B cell (primary cell): ENCODE data around the gene PPARD. TPM values are rescaled to one million over a fixed set of nuclear protein-coding genes. Genes with fewer than 3 reads are reported as not detected.

ENCODE experiments used
- ATAC-seq: fragments of 200-7000 bp; cut with Tn5 transposase; one replicate; pipeline ENCODE4 v1.10.0; 2021; ENCODE audit warnings: low read depth, mild to moderate bottlenecking, moderate number of reproducible peaks, moderate library complexity
- CTCF ChIA-PET: fragments of 350-600 bp; sonication (Branson Sonifier 250); formaldehyde crosslinking; loops from one replicate; lab custom pipeline; 2021; ENCODE audit warnings: antibody characterized with exemption, inconsistent platforms; lab: Charles Lee
- POLR2A ChIA-PET: fragments of 350-600 bp; sonication (Branson Sonifier 250); formaldehyde crosslinking; loops from one replicate; lab custom pipeline; 2021; ENCODE audit warnings: antibody characterized with exemption; lab: Charles Lee
- DNase-seq: peaks from one replicate; pipeline ENCODE4 v3.0.0; 2013
- H2AFZ ChIP-seq: 2 replicates; pipeline ENCODE4 v1.6.1; 2012; ENCODE audit warnings: mild to moderate bottlenecking, low read depth, low read length; ENCODE audit not compliant: insufficient read depth, poor library complexity, severe bottlenecking
- H3K27ac ChIP-seq, 2 donors: 1 replicate in 1 of 2; 2 replicates in 1 of 2; pipeline ENCODE4 v1.5.1; 2012 to 2013; ENCODE audit warnings: low read length in 2 of 2, mild to moderate bottlenecking in 2 of 2, moderate library complexity in 1 of 2
- H3K27me3 ChIP-seq, 4 experiments: fragments of 200-600 bp in 1 of 4; sonication (generic) in 1 of 4; replicated peaks in 1 of 4; 1 replicate in 2 of 4; 2 replicates in 2 of 4; pipeline versions ENCODE4 v1.6.1 to v1.7.0; 2013 to 2016; ENCODE audit warnings: low read length in 3 of 4, mild to moderate bottlenecking in 2 of 4, mixed read lengths in 1 of 4, moderate library complexity in 1 of 4; ENCODE audit not compliant: insufficient read depth in 4 of 4, control insufficient read depth in 3 of 4; ENCODE audit errors: control extremely low read depth in 1 of 4
- H3K36me3 ChIP-seq, 2 experiments: replicated peaks in 1 of 2; 1 replicate in 1 of 2; 2 replicates in 1 of 2; pipeline versions ENCODE4 v1.6.1 to v1.7.1; 2013; ENCODE audit warnings: low read length in 1 of 2; ENCODE audit not compliant: insufficient read depth in 2 of 2, control insufficient read depth in 1 of 2; ENCODE audit errors: control extremely low read depth in 1 of 2, extremely low read depth in 1 of 2
- H3K4me1 ChIP-seq, 2 donors: fragments of 200-600 bp in 1 of 2; sonication (generic) in 1 of 2; 1 replicate in 1 of 2; 2 replicates in 1 of 2; pipeline versions ENCODE4 v1.5.1 to v1.6.1; 2013 to 2017; ENCODE audit warnings: low read length in 2 of 2; ENCODE audit not compliant: control insufficient read depth in 2 of 2, insufficient read depth in 2 of 2
- H3K4me2 ChIP-seq: replicated peaks from 2 replicates; pipeline ENCODE3; 2012; ENCODE audit warnings: mild to moderate bottlenecking, low read depth, low read length; ENCODE audit not compliant: poor library complexity, severe bottlenecking
- H3K4me3 ChIP-seq, 5 experiments: fragments of 200-600 bp in 1 of 5; sonication (generic) in 1 of 5; 1 replicate in 3 of 5; 2 replicates in 2 of 5; pipeline versions ENCODE4 v1.5.1 to v1.7.0; 2011 to 2016; ENCODE audit warnings: low read length in 4 of 5, mild to moderate bottlenecking in 4 of 5, low read depth in 2 of 5, control low read depth in 1 of 5, moderate library complexity in 1 of 5; ENCODE audit not compliant: insufficient read depth in 1 of 5; ENCODE audit errors: control extremely low read depth in 1 of 5, extremely low read depth in 1 of 5
- H3K79me2 ChIP-seq: fragments of 200-600 bp; sonication (generic); one replicate; pipeline ENCODE4 v1.6.0; 2016; ENCODE audit warnings: low read length; ENCODE audit not compliant: control insufficient read depth, insufficient read depth
- H3K9ac ChIP-seq: fragments of 200-600 bp; sonication (generic); 2 replicates; pipeline ENCODE4 v1.6.1; 2017; ENCODE audit warnings: mild to moderate bottlenecking, low read length, moderate library complexity
- H3K9me3 ChIP-seq, 3 donors: one replicate each; pipeline versions ENCODE4 v1.6.1 to v1.7.1; 2013; ENCODE audit warnings: low read length in 2 of 3; ENCODE audit not compliant: control insufficient read depth in 2 of 3, insufficient read depth in 1 of 3; ENCODE audit errors: control extremely low read depth in 1 of 3
- H4K20me1 ChIP-seq: 2 replicates; pipeline ENCODE4 v1.6.0; 2012; ENCODE audit warnings: mild to moderate bottlenecking, low read length; ENCODE audit not compliant: insufficient read depth, control insufficient read depth, poor library complexity, severe bottlenecking
- H3K27ac Mint-ChIP-seq: one replicate; pipeline ENCODE4 v1.8.0; 2021; ENCODE audit warnings: mixed read lengths
- H3K27me3 Mint-ChIP-seq: one replicate; pipeline ENCODE4 v1.8.0; 2021; ENCODE audit warnings: mixed read lengths
- H3K4me1 Mint-ChIP-seq: one replicate; pipeline ENCODE4 v1.8.0; 2021; ENCODE audit warnings: mixed read lengths
- H3K4me3 Mint-ChIP-seq: one replicate; pipeline ENCODE4 v1.8.0; 2021; ENCODE audit warnings: mixed read lengths
- H3K9me3 Mint-ChIP-seq: one replicate; pipeline ENCODE4 v1.8.0; 2022; ENCODE audit warnings: mixed read lengths; ENCODE audit not compliant: insufficient read depth
- EZH2 ChIP-seq: IDR thresholded peaks from 2 replicates; pipeline ENCODE4 v1.6.1; 2012; ENCODE audit warnings: borderline replicate concordance, low read depth, mild to moderate bottlenecking, moderate library complexity, low read length; ENCODE audit not compliant: insufficient read depth, poor library complexity, severe bottlenecking
- WGBS: methylation state at CpG from one replicate; pipeline ENCODE4 v1.1.5; 2013; ENCODE audit warnings: missing lambda C conversion rate; ENCODE audit not compliant: insufficient coverage; 5-methylcytosine and 5-hydroxymethylcytosine counted together
- intact Hi-C: fragments of 100-400 bp; cut with micrococcal nuclease; formaldehyde crosslinking; loops from one replicate; pipeline ENCODE4 v1.10.0; 2022
- polyA plus RNA-seq: library from polyadenylated mRNA; depleted of rRNA; stranded (reverse); fragments of >200 nt; gene quantifications from 2 replicates; pipeline ENCODE4 v1.2.3, GENCODE V29; 2012
- total RNA-seq, 2 donors: library from RNA; stranded (reverse); fragments of 120-200 nt in 1 of 2; gene quantifications; 1 replicate in 1 of 2; 2 replicates in 1 of 2; pipeline versions ENCODE4 v1.2.3 to v1.2.4, GENCODE V29; 2013 to 2022
- TF ChIP-seq, protein P1 (sequence below): fragments of 200-600 bp; IDR thresholded peaks from one replicate; pipeline ENCODE4 v1.8.0; 2022; ENCODE audit warnings: antibody characterized with exemption, mild to moderate bottlenecking

The PPARD gene
- total and polyA plus RNA-seq, 2 donors (not counting 1 experiment from before 2014, with no cell fraction given), result 37.9 to 38.9 TPM

DNA sequence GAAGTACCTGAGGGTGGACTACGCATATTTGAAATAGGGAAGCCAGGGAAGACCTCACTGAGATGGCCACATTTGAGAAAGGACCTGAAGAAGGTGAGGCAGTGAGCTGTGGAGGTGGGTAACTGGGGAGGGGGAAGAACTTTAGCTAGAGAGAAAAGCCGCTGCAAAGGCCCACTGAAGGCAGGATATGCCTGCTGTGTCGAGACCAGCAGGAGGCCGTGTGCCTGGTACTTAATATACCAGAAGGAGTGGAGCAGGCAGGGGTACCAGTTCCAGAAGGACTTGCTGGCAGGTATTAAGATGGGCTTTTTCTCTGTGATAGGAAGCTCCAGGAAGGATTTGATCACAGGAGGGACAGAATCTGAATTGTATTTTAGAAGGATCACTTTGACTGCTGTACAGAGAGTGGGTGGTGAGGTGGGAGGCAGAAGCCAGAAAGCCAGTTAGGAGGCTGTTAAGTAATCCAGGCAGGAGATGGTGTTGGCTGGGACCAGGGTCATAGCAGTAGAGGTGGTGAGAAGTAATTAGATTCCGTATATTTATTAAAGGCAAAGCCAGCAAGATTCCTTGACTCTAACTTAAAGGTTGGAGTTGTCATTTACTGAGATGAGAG, 55.6 kb downstream of the PPARD start:
- H3K4me3 ChIP-seq, result no peak overlapping the region
- no peaks in the 10 kb centered on the region for H3K27me3 Mint-ChIP-seq
- no peak for TF ChIP-seq EZH2
- TF ChIP-seq, protein P1, sequence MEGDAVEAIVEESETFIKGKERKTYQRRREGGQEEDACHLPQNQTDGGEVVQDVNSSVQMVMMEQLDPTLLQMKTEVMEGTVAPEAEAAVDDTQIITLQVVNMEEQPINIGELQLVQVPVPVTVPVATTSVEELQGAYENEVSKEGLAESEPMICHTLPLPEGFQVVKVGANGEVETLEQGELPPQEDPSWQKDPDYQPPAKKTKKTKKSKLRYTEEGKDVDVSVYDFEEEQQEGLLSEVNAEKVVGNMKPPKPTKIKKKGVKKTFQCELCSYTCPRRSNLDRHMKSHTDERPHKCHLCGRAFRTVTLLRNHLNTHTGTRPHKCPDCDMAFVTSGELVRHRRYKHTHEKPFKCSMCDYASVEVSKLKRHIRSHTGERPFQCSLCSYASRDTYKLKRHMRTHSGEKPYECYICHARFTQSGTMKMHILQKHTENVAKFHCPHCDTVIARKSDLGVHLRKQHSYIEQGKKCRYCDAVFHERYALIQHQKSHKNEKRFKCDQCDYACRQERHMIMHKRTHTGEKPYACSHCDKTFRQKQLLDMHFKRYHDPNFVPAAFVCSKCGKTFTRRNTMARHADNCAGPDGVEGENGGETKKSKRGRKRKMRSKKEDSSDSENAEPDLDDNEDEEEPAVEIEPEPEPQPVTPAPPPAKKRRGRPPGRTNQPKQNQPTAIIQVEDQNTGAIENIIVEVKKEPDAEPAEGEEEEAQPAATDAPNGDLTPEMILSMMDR, result no peak
- H3K4me2 ChIP-seq, result no peak overlapping the region
- H3K36me3 ChIP-seq, result peaks cover 0 to 8% of the 10 kb centered on the region in 2 experiments
- no peak overlapping the region for H3K27ac ChIP-seq
- no peak overlapping the region for H3K9ac ChIP-seq
- DNase-seq (no peak), ATAC-seq (no peak)
- peaks cover 14 to 27% of the 10 kb centered on the region in 2 donors for H3K4me1 ChIP-seq
- H3K27me3 ChIP-seq, result no peaks in the 10 kb centered on the region
- H3K9me3 Mint-ChIP-seq, result no peaks in the 10 kb centered on the region
- intact Hi-C loops, result loop anchor here (10.0 kb wide), 1 partner anchor 53 kb away; the partner anchor contains the start of gene PPARD
- H4K20me1 ChIP-seq, result peaks cover 13% of the 10 kb centered on the region
- H3K27ac Mint-ChIP-seq, result no peak overlapping the region
- ChIA-PET POLR2A (no interaction called here), CTCF (no interaction called here)
- no peaks in the 10 kb centered on the region for H3K9me3 ChIP-seq
- H3K79me2 ChIP-seq, result peaks cover 23% of the 10 kb centered on the region
- H3K4me3 Mint-ChIP-seq, result no peak overlapping the region
- peaks cover 27% of the 10 kb centered on the region for H3K4me1 Mint-ChIP-seq
- H2AFZ ChIP-seq, result no peak overlapping the region
- 99% methylated on average over 5 of the region's 5 CpGs for WGBS

DNA sequence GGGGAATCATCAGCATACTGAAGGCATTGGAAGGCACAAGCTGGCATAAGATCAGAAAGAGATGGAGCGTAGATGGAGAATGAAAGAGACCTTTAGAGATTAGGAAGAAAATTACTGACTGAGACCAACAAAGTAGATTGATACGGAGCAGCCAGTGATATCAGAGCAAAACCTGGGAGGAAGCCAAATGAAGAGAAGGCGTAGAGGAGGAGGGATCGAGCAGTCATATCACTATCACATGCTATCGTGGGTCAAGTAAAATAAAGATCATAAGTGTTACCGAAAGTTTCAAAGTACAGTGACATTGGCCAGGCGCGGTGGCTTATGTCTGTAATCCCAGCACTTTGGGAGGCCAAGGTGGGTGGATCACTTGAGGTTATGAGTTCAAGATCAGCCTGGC, 56.2 kb downstream of the PPARD start:
- intact Hi-C loops, result loop anchor here (10.0 kb wide), 1 partner anchor 54 kb away; the partner anchor contains the start of gene PPARD
- H3K9ac ChIP-seq, result no peak overlapping the region
- H2AFZ ChIP-seq, result no peak overlapping the region
- ATAC-seq (no peak), DNase-seq (no peak)
- Mint-ChIP-seq H3K4me1 (peaks cover 23% of the 10 kb centered on the region), H3K27me3 (no peaks in the 10 kb centered on the region), H3K27ac (no peak overlapping the region), H3K4me3 (no peak overlapping the region), H3K9me3 (no peaks in the 10 kb centered on the region)
- no peak overlapping the region for H3K4me2 ChIP-seq
- H3K9me3 ChIP-seq, result no peaks in the 10 kb centered on the region
- WGBS, result 100% methylated on average over 6 of the region's 8 CpGs
- H4K20me1 ChIP-seq, result peaks cover 16% of the 10 kb centered on the region
- H3K4me3 ChIP-seq, result no peak overlapping the region
- ChIA-PET CTCF (interaction anchor here (0.6 kb wide), 1 partner anchor 83 kb away, joined by 3 read pairs; no protein-coding TSS in a partner anchor), POLR2A (no interaction called here)
- H3K36me3 ChIP-seq, result peaks cover 0 to 8% of the 10 kb centered on the region in 2 experiments
- no peaks in the 10 kb centered on the region for H3K27me3 ChIP-seq
- peaks cover 8 to 21% of the 10 kb centered on the region in 2 donors for H3K4me1 ChIP-seq
- no peak overlapping the region for H3K27ac ChIP-seq
- H3K79me2 ChIP-seq, result peaks cover 16% of the 10 kb centered on the region
- TF ChIP-seq EZH2, result no peak
- TF ChIP-seq, protein P1, result no peak
